CMK (cell line): ENCODE results near the gene VWF.
A peak's percentile ranks its signal among the peaks of the same experiment; 100 is the strongest.

Experiments
- DNase-seq: peaks from one replicate; pipeline ENCODE4 v3.0.0-alpha.2; 2010; ENCODE audit warnings: low read depth

The VWF gene

GRCh38 chr12:5977556-5977955 lies 146.9 kb downstream of the VWF start:
- DNase-seq: peak; percentile 26

- DNase-seq: no peak
Observed at GRCh38 chr12:5976711-5977110, 147.8 kb downstream of the VWF start.

GRCh38 chr12:5976196-5976595 lies 148.3 kb downstream of the VWF start:
- DNase-seq: no peak

GRCh38 chr12:5973461-5974115 lies 150.9 kb downstream of the VWF start:
- no peak for DNase-seq

GRCh38 chr12:5972387-5972786 lies 152.1 kb downstream of the VWF start:
- DNase-seq: no peak

GRCh38 chr12:5971194-5971850 lies 153.1 kb downstream of the VWF start:
- DNase-seq: no peak

GRCh38 chr12:5969974-5970690 lies 154.3 kb downstream of the VWF start:
- DNase-seq: no peak

- no peak for DNase-seq
Observed at GRCh38 chr12:5969156-5969973, 155.1 kb downstream of the VWF start.

- no peak for DNase-seq
Observed at GRCh38 chr12:5967645-5968415, 156.6 kb downstream of the VWF start.

GRCh38 chr12:5966486-5967095 lies 157.9 kb downstream of the VWF start:
- DNase-seq: no peak

GRCh38 chr12:5965950-5966383 lies 158.5 kb downstream of the VWF start:
- no peak for DNase-seq

GRCh38 chr12:5964913-5965900 lies 159.3 kb downstream of the VWF start:
- no peak for DNase-seq

- no peak for DNase-seq
Observed at GRCh38 chr12:5963515-5963914, 161.0 kb downstream of the VWF start.

GRCh38 chr12:5960783-5961182 lies 163.7 kb downstream of the VWF start:
- no peak for DNase-seq

- no peak for DNase-seq
Observed at GRCh38 chr12:5956987-5957386, 167.5 kb downstream of the VWF start.

GRCh38 chr12:5954661-5955060 lies 169.8 kb downstream of the VWF start:
- DNase-seq: no peak

- DNase-seq: no peak
Observed at GRCh38 chr12:5953835-5954586, 170.5 kb downstream of the VWF start.

- DNase-seq: no peak
Observed at GRCh38 chr12:5952031-5952430, 172.4 kb downstream of the VWF start.

GRCh38 chr12:5948696-5949095 lies 175.8 kb downstream of the VWF start:
- DNase-seq: no peak
